ENCODE results near the gene HCN2.
A peak's percentile ranks its signal among the peaks of the same experiment; 100 is the strongest.
"Not testable (repeated sequence)": the region's sequence is repeated elsewhere in the genome, so short reads cannot be mapped to it uniquely, and the experiment has no call there.

Gene HCN2

DNA sequence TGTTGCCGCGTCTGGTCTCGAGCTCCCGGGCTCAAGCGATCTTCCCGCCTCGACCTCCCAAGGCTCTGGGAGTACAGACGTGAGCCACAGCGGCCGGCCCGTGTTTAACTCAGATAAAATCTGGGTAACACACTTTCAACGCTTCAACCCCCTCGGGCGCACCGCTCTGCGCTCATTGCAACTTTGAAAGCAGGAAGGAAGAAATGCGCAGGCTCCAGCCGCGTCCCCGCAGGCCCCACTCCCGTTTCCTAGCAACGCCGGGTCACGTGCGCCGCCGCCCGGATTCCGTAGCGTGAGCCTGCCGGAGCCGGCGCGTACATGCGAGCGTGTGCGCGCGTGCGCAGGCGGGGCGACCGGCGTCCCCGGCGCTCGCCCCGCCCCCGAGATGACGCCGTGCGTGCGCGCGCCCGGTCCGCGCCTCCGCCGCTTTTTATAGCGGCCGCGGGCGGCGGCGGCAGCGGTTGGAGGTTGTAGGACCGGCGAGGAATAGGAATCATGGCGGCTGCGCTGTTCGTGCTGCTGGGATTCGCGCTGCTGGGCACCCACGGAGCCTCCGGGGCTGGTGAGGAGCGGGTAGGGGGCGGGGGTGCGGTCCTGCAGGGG is 17.4 kb upstream of the HCN2 start, which contains the start of gene BSG:
TSS of gene BSG (plus strand) at position 457 of the 603 bp plus-strand sequence. CDS start at position 496, 39 bp downstream.
- DNase-seq: peak; percentile 99

GRCh38 chr19:572743-573518 is 16.8 kb upstream of the HCN2 start:
- DNase-seq: peak; percentile 35

- no peak for DNase-seq
Measured at GRCh38 chr19:573519-573825, 16.2 kb upstream of the HCN2 start.

DNA sequence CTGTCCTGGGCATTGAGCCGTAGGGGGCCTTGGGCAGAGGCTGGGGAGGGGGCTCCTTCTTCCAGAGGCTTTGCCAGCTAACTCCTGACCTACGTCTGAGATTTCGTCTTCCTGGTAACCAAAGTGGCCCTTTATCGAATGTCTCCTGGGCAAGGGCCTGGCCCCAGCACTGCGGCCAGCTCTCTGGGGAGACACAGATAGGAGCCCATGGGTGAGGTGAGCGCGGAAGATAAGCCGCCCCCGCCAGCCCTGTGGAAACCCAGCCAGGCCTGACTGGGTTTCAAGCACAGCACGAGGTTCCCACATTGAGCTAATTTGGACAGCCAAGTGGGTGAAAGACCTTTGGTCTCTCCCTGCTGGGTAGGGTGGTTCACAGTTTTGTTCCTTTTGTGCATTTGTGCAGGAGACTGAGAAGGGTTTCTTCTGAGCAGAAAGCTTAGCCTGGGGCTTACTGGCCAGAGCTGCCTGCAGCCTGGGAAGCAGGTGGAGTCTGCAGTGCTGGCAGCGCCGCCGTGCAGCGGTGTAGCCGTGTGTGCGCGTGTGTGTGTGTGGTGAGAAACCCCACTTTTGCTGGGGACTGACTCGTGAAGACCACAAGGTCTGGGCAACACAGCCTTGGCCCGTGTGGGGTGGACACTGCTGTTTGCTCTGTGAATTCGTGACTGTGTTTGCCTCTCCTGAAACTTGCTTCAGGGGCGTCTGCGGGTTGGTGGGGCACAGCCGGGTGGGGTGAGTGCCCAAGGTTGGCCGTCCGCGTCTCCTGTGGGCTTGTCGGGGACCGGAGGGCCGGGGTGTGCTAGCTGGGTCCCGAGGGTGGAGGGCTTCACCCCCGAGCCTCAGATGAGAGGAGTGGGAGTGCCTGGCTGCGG is 14.8 kb upstream of the HCN2 start:
- no peak for DNase-seq

- no peak for DNase-seq
Measured at GRCh38 chr19:575527-576506, 13.9 kb upstream of the HCN2 start.

- no peak for DNase-seq
Measured at GRCh38 chr19:576768-577438, 12.8 kb upstream of the HCN2 start.

GRCh38 chr19:577439-578392 is 12.0 kb upstream of the HCN2 start:
- DNase-seq: no peak

DNA sequence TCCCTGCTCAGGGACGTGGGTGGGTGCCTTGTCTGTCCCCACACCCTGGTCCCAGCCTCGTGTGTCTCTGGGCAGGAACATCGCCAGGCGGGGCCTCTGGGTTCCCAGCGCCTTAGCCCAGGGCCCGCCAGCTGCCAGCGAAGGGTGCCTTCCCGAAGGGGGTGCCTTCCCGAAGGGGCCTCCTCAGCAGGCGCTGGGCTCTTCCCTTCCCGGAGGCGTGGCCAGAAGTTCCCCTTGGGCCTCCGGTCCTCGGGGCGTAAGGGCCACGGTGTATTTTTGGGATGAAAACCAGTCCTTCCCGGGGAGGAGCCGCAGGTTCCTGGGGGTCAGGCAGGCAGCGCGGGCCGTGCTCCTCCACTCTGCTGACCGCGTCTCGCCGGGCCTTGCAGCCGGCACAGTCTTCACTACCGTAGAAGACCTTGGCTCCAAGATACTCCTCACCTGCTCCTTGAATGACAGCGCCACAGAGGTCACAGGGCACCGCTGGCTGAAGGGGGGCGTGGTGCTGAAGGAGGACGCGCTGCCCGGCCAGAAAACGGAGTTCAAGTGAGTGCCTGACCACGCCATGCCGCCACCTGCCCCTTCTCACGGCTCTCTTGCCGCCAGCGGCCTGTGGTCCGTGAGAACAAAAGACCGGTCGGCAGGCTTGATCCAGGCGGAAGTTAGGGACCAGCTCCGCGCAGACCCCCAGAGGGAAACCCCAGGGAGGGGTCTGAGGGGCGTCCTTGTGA is 10.4 kb upstream of the HCN2 start:
- DNase-seq: no peak

GRCh38 chr19:579842-580155 is 9.9 kb upstream of the HCN2 start:
- DNase-seq: no peak

- DNase-seq: no peak
Measured at GRCh38 chr19:580274-580835, 9.3 kb upstream of the HCN2 start.

- no peak for DNase-seq
Measured at GRCh38 chr19:581399-582111, 8.1 kb upstream of the HCN2 start.

- no peak for DNase-seq
Measured at GRCh38 chr19:582497-583197, 7.0 kb upstream of the HCN2 start.

DNA sequence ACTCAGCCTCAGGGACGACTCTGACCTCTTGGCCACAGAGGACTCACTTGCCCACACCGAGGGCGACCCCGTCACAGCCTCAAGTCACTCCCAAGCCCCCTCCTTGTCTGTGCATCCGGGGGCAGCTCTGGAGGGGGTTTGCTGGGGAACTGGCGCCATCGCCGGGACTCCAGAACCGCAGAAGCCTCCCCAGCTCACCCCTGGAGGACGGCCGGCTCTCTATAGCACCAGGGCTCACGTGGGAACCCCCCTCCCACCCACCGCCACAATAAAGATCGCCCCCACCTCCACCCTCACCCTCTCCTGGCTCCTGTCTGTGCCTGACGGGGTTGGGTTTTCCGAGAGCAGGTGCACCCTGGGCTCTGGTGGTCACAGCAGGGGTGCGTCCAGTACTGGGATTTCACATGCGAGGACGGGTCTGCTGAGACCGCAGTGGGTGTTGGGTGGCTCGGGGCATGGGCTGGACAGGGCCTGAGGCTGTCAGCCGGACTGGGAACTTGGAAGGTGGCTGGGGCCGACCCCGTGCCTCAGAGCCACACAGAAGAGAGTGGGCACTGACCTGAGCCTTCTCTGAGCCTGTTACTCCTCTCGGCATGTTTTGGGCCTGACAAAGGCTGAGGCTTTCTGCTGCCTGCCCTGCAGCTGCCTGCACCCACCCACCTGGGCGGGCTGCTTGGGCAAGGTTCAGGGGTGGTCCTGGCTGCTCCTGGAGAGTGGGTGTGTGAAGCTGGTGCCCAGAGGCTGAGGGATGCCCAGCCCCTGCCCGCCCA is 6.3 kb upstream of the HCN2 start:
- DNase-seq: no peak

DNA sequence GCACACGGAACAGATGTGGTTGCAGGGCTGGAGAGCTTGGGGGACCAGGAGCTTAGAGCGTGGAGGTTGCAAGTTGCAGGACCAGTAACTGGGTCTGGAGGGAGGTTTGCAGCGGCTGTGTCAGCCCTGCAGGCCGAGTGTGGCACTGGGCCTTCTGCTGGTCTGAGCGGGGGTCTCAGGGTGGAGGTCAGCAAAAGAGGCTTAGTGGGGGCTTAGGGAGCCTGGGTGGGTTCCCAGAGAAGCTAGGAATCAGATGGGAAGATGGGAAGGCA is 5.8 kb upstream of the HCN2 start:
- DNase-seq: no peak

DNA sequence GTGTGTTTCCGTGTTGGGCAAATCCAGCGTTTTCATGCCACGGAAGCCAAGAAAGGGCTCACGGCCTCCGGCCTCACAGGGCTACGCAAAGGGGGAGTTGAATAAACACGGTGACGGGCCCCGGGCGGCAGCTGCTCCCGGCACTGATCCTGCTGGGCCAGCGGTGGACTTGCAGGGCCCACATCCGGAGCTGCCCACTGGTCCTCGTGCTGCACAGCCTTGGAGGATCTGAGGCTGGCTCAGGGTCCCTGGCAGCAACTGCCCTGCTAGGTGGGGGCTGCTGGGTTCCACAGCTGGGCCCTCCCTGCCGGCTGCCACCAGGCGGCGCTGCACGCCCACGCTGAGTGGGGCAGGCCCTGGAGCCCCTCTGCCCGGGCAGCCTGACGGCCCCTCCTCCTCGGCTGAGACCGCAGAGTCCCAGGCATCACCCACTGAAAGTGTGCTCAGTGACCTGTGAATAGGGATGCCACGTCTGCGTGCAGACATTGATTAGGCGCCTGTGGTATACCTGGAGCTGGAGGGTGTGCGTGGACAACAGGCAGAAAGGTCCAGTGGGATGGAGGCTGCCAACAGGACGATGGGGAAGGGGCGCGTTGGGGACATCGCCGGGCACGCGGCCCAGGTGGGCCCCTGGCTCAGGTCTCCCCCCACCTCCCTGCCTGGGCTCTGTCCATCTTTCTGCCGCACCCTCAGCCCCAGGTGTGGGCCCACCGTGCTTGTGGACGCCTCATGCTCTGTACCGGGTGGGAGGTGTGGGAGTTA is 5.3 kb upstream of the HCN2 start:
- DNase-seq: peak; percentile 49

GRCh38 chr19:585146-585545 is 4.5 kb upstream of the HCN2 start:
- DNase-seq: not testable (repeated sequence)

GRCh38 chr19:585551-586110 is 4.0 kb upstream of the HCN2 start:
- no peak for DNase-seq
